Pons (tissue), 1 donor: ENCODE data around the gene SDC3.

Experiments used
- DNase-seq: peaks from one replicate; pipeline ENCODE4 v3.0.0-alpha.2; 2016; ENCODE audit warnings: low spot score

SDC3 gene

DNA sequence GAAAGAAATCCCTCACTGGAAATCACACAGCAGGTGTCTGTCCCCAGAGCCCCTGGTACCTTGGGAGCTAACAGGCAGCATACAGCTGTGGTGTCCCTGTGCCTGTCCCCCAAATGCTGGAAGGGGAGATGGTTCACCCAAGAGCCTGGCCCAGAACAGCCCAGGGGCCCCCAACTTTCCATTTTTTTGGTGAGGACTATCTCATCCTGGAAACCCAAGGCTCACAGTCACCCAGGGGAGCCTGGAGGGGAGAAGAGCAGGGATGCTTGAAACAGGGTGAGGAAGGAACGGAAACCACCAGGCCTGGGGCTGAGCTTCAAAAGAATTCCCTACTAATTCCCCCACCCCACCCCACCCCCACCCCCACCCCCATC is 3.6 kb downstream of the SDC3 start:
- no peak for DNase-seq

DNA sequence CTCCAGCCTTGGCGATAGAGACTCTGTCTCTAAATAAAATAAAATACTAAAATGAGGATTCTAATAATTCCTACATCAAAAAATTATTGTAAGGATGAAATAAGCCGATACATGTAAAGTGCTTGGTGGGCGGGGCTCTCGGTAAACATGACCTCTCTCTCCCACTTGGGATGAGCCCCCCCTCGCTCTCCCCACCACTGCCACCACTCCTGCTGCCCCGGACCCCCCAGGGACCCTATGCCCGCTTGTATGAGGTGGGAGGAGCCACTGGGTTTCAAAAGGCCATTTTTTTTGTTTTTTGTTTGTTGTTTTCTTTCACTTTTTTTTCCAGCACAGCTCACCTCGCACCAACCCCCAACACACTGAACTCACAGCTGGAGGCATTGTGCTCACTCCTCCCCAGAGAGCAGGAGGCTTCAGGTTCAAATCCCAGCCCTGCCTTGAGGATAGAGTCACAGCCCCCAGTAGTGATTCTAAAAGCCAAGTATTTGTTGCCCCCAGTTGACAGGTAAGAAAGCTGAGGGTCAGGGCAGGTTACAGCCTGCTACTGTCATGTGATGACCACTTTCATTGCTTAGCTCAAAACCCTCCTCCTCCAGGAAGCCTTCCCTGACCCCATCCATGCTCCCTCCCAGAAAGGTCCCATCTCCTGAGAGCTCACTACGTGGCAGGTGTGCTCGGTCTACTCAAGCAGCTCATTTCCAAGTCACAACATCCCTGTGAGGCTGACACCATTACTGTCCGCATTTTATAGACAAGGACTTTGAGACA is 4.2 kb downstream of the SDC3 start:
- no peak for DNase-seq

DNA sequence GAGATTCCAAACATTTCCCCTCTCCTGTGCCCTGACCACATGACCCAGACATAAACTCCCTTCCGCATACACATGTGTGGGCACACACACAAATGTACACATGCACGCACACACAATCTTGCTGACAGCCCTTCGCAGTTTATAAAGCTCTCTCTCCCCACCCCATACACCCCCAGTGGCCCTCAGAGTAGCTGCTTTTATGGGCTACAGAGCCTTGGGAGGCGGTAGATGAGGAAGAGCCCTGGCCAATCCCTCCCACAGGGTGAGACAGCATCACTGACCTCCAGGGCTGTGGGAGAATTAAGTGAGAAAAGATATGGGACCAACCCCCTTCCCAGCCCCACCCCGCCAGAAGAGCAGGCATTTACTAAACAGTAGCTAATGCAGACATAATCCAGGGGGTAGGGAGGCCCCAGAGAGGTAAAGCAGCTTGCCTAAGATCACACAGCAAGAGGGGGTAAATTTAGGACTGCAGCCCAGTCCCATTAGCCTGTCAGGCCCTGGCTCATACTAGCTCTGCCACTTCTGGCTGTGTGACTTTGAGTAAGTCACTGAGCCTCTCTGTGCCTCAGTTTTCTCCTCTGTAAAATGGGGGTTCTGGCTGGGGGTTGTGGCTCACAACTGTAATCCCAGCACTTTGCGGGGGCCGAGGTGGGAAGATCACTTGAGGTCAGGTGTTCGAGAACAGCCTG is 5.1 kb downstream of the SDC3 start:
- no peak for DNase-seq

DNA sequence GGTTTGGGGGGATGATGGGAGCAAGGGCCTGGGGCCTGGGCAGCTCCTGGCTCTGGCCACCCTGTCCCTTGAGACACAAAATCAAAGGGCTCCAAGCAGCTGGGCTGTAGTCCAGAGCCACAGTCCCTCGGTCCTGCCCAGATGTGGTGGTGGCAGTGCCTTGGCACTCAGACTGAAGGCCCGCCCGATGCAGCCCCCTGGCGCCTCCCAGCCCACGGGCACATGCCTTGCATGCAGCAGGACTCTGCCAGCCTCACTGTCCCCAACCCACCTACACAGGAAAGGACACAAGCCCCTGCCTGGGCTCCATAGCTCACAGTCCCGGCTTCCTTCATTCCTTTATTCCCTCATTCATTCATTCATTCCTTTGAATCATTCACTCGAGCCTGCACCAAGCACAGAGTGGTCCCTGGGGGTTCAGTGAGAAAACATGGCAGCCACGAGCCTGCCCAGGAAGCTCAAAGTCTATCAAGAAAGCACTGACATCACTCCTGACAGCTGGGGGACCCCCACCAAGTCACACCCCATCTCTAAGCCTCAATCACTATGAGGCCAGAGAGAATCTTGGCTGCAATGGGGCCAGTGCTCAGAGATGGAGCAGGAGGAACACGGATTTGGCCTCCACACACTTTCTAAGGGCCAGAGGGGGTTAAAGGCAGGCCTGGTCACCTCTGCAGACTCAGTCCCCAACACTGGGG is 5.8 kb downstream of the SDC3 start:
- DNase-seq, result no peak

DNA sequence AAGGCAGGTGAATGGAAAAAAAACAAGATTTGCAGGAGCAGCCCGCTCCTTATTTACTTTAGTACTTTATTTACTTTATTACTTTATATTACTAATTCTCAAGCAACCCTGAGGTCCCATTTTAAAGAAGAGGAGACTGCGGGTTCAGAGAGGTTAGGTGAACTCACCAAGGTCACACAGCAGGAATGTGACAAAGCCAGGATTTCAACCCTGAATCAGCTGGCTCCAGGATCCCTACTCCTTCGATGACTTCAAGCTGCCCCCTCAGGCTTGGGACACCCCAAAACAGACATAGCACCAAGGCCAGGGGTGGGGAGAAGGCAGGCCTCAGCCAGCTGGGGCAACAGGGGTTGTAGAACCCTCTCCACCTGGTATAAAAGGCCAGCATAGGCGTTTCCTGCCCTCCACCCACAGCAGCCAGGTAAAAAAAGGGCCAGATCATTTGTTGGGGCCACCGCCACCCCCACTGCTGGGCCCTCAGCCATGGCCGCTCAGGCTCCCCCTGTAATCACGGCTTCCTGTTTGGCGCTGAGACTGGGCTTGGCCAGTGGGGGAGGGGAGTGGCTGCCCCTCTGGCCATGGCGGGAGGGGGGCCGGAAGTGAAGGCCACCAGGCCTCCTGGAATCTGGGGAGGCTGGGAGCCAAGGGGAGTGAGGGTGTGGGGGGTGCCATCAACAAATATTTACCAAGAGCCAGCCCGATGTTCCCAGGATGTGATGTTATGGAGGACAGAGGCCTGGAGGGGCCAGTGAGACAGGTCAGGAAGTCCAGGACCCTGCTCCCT is 6.6 kb downstream of the SDC3 start:
- DNase-seq, result no peak

DNA sequence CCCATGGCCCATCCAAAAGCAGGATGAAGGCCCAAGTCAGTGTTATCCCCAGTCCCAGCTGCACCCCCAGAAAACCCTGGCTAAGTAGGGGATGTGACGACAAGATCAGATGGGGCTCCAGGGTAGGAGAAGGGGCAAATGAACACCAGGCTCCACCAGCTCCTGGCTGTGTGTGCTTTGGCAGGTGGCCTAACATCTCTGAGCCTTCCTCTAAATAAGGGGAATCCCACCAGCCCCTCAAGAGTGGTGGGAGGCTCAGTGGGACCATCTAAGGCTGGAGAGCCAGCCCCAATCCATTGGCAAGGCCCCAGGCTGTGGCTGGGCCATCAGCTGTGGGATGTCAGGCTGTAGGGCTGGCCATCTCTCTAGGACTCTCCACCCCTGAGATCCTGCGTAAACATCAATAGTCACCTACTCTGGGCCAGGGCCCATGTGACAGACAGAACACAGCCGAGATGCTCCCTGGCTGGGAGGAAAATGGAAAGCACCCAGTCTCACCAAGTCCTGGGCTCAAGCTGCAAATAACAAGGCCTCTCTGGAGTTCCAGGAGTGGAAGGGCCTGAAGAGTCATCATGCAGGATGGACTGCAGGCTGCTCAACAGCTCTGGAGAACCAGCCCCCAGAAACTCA is 7.5 kb downstream of the SDC3 start:
- DNase-seq, result no peak

DNA sequence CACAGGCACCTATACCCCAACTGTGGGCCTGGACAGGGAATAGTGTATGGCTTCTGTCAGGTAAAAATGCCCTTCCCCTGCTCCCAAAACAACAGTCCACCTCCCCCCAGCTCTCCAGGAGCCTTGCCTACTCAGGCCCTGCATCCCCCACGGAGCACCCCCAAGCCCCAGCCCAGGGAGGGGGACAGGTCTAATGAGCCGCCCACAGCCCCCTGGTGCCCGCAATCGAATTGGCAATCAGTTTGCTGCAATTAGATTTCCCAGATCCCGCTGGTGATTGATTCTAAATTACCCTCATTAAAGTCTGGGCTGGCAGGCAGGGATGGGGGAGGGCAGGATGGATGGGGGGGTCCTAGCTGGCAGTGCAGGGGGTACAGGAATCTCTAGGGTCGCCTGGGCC is 8.1 kb downstream of the SDC3 start:
- no peak for DNase-seq

DNA sequence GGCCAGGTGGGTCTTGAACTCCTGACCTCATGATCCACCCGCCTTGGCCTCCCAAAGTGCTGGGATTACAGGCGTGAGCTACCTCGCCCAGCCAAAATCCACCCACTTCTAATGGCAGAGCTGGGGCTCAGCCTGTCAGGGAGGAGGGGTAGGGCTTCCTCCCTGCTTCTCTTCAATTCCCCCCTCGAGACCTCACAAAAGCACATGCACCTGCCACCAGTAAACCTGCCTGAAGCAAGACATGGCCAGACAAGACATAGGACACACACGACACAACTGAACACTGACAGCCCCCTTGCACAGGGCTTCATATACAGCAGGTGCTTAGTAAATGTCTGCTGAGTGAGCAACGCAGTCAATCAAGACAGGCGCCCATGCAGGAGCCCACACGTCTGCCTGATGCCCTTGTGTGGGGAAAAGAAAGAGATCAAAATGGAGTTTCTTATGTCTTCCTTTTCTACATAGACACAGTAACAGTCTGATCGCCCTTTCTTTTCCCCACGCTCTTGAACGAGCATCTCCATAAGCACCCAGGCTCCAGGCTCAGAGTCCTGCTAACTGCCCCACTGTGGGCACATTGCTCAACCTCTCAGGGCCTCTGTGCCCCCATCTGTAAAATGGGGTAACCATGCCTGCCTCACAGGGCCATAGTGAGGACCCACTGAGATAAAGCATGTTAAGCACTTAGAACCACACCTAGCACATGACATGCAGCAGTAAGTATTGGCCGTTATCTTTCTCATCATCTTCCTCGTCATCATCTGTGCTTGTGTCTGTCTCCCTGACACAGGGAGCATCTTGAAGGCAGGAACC is 8.8 kb downstream of the SDC3 start:
- DNase-seq, result no peak

DNA sequence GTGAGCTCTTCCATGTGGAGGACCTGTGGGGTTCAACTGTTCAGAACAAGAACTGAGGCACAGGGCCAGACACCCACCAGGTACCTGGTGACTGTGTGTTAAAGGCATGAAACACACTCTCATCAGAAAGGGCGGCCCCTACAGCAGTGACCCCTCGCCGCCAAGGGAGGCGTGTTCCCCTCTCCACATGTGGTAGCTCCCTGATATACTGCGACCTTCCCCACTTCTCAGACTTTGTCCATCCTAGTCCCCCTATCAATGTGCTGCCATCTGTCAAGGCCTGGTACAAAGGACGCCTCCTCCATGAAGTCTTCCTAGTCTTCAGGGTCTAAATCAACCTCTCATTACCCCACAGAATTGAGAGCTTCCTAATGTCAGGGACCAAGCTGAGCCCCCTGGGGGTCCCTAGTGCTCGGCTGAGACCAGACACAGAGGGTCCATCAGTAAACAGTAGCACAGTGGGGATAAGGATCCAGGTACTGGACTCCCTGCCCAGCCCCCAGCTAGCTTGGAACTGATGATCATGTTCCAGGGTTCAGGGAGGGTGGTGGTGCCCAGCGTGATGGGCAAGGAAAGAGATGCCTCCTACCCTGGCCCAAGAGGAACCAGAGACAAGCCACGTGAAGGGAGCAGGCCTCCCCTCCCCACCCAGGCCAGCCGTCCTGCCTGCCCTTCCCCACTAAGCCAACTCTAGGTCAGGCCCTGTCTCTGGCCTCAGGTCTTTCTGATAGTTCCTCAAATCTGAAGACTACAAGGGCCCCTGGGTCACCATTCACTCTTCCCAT is 10.3 kb downstream of the SDC3 start:
- DNase-seq, result no peak

DNA sequence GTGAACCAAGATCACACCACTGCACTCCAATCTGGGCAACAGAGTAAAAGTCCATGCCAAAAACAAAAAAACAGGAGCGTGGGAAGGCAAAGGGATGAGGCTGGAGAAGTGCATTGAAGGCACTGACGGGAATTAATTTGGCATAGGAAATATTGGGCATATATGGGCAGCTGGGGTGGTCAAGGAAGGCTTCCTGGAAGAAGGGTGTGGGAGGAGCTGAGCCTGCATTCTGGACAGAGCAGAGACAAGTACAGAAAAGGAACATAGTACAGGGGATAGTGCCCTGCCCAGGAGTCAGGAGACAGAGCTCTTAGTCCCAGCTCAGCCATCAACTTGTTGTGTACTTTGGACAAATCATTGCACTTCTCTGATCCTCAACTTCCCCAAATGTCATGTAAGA is 11.7 kb downstream of the SDC3 start:
- DNase-seq, result no peak

DNA sequence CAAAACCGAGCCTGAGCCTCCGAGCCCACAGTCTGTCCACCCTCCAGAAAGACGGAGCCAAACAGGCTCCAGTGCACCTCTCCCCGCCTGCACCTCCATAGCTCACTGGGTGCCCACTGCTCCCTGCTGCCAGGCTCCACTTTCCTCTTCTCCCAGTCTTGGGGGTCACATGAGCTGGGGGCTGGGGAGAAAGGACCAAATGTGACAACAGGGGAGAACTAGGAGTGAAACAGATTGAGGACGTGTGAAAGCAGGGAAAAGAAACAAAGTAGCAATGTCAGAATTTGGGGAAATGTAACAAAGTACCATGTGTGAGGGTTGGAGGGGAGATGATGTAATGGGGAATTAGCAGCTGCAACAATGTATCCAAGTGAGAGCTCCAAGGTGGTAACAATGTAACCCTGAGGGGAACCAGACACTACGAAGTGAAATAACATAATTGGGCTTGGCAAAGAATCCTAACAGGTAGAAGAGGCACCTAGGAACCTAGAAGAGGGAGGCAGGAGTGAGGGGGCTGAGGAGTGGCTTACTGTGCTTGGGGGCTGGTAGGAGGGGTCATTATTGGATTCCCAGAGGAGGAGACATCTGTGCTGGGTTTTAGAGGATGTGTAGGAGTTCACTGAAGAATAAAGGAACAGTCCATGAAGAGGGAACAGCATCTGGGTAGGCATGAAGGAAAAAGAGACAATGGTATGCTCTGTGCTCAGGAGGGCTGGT is 12.5 kb downstream of the SDC3 start:
- DNase-seq, result no peak

DNA sequence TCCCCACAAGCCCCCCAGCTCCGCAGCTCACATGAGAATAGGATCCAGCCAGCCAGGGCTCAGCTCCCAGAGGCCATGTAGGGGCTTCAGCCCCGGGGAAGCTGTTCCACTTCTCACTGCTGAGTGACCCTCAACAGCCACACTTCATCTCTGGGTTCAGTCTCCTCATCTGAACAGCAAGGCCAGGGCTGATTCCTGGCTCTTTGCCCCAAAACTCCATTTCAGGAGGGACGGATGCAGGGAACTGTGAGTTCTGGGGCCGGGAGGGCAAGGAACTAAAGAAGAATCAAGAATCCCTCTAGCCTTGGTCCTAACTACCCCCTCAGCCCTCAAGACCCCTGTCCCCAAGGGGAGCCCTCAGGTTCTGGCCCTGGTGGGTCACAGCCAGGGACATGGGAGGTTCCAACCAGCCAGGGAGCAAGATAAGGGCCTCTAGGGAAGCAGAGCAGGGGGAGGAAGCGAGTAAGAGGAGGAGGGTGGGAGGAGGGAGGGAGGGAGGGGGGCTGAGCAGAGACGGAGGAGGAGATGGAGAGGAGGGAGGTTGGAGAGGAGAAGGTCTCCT is 13.1 kb downstream of the SDC3 start:
- DNase-seq, result no peak

DNA sequence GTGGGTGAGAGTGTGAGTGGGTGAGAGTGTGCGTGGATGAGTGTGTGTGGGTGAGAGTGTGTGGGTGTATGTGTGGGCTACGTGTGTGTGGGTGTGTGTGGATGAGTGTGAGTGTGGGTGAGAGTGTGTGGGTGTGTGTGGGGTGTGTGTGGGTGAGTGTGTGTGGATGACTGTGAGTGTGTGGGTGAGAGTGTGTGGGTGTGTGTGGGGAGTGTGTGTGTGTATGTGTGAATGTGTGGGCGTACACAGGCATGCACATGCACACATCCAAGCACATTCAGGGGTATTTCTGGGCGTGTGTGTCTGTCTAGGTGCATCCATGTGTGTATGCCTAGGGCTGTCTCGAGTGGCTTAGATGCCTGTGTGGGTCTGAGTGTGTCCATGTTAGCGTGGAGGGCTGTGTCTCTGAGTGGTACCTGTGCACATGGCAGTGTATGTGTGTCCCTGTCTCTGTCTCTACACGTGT is 14.0 kb downstream of the SDC3 start:
- DNase-seq, result no peak

DNA sequence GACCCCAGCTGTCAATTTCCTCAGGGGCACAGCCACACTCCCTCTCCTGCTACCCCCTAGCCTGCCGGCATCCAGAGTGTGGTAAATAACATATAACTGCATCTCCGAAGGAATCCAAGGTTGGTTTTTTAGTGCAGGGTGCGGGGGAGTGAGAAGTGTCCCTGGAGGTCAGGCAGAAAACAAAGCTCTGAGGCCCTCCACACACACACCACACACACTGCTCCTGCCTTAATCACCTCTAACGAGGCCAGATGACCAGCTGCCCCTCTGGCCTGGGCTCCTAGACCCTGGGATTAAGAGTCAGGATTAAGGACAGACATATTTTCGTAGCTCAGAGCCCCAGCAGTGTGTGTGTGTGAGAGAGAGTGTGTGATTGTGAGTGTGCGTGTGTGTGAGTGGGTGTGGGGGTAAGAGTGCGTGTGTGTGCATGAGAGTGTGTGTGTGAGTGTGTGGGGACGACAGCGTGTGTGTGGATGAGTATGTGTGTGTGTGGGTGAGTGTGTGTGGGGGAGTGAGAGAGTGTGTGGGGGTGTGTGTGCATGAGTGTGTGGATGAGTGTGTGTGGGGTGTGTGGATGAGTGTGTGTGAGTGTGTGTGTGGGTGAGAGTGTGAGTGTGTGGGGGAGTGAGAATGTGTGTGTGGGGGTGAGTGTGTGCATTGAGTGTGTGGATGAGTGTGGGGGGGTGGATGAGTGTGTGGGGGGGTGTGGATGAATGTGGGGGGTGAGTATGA is 14.6 kb downstream of the SDC3 start:
- no peak for DNase-seq

DNA sequence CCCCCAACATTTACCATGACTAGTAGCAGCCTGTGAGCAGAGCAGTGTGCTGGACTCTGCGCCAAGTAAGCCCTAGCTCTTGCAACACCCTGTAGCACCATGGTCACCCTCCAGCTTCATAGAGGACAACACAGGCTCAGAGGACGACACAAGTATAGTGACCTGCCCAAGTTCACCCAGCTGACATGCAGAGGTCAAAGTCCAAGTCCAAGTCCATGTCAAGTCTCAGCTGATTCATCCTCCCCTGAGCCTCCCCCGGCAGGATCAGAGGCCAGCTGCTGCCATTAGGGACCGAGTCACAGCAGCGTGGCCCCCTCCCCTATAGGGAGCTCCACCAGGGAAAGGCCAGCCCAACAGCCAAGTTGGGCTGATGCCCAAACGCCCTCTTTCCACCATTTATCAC is 15.9 kb downstream of the SDC3 start:
- DNase-seq, result no peak

DNA sequence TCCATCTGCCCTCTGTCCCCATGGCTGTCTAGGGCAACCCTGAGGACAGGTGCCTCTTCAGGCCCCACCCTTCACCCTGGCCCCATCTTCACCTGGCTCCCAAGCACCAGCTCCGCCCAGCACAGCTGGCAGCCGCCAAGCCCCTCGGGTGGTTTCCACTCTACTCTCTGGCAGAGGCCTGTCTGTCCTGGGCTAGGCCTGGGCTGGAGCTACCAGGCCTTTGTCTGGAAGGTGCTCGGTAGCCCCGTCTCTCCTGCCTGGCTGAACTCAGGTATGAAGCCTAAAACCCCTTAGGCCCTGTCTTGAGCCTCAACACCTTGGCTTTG is 17.4 kb downstream of the SDC3 start:
- no peak for DNase-seq

DNA sequence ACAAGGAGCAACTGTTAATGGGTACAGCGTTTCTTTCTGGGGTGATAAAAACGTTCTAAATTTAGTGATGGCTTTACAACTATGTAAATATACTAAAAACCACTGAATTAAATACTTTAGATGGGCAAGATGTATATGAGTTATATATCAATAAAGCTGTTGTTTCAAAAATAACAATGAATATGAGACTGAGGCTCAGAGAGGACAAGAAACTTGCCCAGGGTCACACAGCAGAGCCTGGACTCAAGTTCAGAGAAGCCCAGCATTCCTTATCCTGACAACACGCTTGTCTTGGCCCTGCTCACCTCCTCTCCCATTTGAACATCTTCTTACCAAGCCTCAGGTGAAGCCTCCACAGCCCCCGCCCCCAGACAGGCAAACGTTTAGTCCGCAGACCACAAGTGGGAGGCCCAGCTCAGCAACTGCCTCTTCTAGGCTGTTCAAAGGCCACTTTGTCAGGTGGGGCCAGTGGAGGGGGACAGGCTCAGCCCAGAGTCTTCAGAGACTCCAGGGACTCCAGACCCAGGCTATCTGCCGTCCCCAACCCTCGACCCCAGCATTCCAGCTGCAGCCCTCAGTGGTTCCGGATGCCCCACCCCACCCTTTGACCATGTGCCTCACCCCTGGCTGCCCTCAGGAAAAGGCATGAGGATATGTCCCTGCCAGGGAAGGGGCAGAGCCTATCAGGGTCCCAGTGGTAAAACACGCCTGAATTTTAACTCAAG is 17.9 kb downstream of the SDC3 start:
- DNase-seq, result no peak

DNA sequence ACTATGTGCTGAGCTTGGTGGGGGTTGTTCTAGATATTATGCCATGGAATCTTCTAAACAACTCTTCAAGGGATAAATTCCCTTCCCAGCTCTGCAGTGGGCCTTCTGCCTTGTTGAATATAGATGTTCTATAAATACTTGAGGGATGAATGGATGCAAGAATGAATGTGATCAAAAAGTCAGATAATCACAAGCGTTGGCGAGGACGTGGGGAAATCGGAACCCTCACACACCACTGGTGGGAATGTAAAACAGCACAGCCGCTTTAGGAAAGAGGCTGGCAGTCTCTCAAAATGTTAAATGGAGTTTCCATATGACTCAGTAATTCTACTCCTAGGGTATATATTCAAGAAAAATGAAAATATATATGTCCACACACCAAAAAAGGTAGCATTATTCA is 19.0 kb downstream of the SDC3 start:
- no peak for DNase-seq
